ENCODE results near the gene FAM81B.

FAM81B gene

GRCh38 chr5:95486191-95486590 is 95.0 kb downstream of the FAM81B start:
- H3K27ac ChIP-seq (ENCODE audit: extremely low read depth, low read depth, low read length), result no peak overlapping the region
- CTCF ChIA-PET, result interaction anchor here (0.6 kb wide), 1 partner anchor 384 kb away, joined by 3 read pairs; no protein-coding TSS in a partner anchor
- no peaks in the 10 kb centered on the region for H3K9me3 ChIP-seq (ENCODE audit: control insufficient read depth, insufficient read depth, low read depth, low read length)
- POLR2A ChIA-PET, result no interaction called here
- no peak overlapping the region for H3K4me3 ChIP-seq (ENCODE audit: low read depth, low read length)
- no peaks in the 10 kb centered on the region for H3K4me1 ChIP-seq (ENCODE audit: control insufficient read depth, insufficient read depth, low read length)
- no peak for TF ChIP-seq ZNF660 (tag by site-specific recombination; IDR thresholded peaks at IDR 0.05)
- no peak for TF ChIP-seq MEIS1 (CRISPR knock-in tag; IDR thresholded peaks at IDR 0.05; ENCODE audit: borderline replicate concordance)
- TF ChIP-seq ZBTB48 (tag by site-specific recombination; IDR thresholded peaks at IDR 0.05), result no peak
- no peak for TF ChIP-seq ZNF404 (tag by site-specific recombination; IDR thresholded peaks at IDR 0.05)
- TF ChIP-seq ZNF335 (tag by site-specific recombination; conservative IDR thresholded peaks at IDR 0.05), result no peak
- peaks cover 39 to 86% of the 10 kb centered on the region in 2 experiments for H3K36me3 ChIP-seq (ENCODE audit: control insufficient read depth in 2 of 2, insufficient read depth in 1 of 2, low read length in 2 of 2)

GRCh38 chr5:95487880-95488279 is 96.7 kb downstream of the FAM81B start:
- ChIA-PET POLR2A (no interaction called here), CTCF (no interaction called here)
- Histone ChIP-seq H3K4me1 (ENCODE audit: control insufficient read depth, insufficient read depth, low read length) (no peaks in the 10 kb centered on the region), H3K36me3 (ENCODE audit: control insufficient read depth in 2 of 2, insufficient read depth in 1 of 2, low read length in 2 of 2) (peaks cover 25 to 77% of the 10 kb centered on the region in 2 experiments), H3K9me3 (ENCODE audit: control insufficient read depth, insufficient read depth, low read depth, low read length) (no peaks in the 10 kb centered on the region), H3K27ac (ENCODE audit: extremely low read depth, low read depth, low read length) (no peak overlapping the region), H3K4me3 (ENCODE audit: low read depth, low read length) (no peak overlapping the region)
- TF ChIP-seq ZNF473 (tag by site-specific recombination; IDR thresholded peaks at IDR 0.05), result no peak
- no peak for TF ChIP-seq MZF1 (tag by site-specific recombination; IDR thresholded peaks at IDR 0.05; ENCODE audit: borderline replicate concordance)
- TF ChIP-seq ZNF248 (tag by site-specific recombination; IDR thresholded peaks at IDR 0.05), result no peak
- TF ChIP-seq ZBTB48 (tag by site-specific recombination; IDR thresholded peaks at IDR 0.05), result no peak
- TF ChIP-seq ZNF701 (tag by site-specific recombination; IDR thresholded peaks at IDR 0.05), result no peak
- TF ChIP-seq ZNF639 (tag by site-specific recombination; IDR thresholded peaks at IDR 0.05), result no peak
- TF ChIP-seq ZNF114 (tag by site-specific recombination; IDR thresholded peaks at IDR 0.05), result no peak
- TF ChIP-seq ZNF202 (tag by site-specific recombination; IDR thresholded peaks at IDR 0.05; ENCODE audit: borderline replicate concordance), result no peak
- no peak for TF ChIP-seq ZNF785 (tag by site-specific recombination; IDR thresholded peaks at IDR 0.05)
- no peak for TF ChIP-seq ZNF2 (tag by site-specific recombination; IDR thresholded peaks at IDR 0.05)
- TF ChIP-seq ZNF148 (tag by site-specific recombination; IDR thresholded peaks at IDR 0.05; ENCODE audit: borderline replicate concordance), result no peak
- no peak for TF ChIP-seq ZNF548 (tag by site-specific recombination; IDR thresholded peaks at IDR 0.05)
- TF ChIP-seq ZNF10 (tag by site-specific recombination; IDR thresholded peaks at IDR 0.05), result no peak
- no peak for TF ChIP-seq HOXA7 (CRISPR knock-in tag; IDR thresholded peaks at IDR 0.05; ENCODE audit: borderline replicate concordance)
- no peak for TF ChIP-seq ZNF707 (tag by site-specific recombination; IDR thresholded peaks at IDR 0.05)
- TF ChIP-seq GLI2 (tag by site-specific recombination; IDR thresholded peaks at IDR 0.05; ENCODE audit: borderline replicate concordance, low read depth), result no peak
- TF ChIP-seq ZBTB7A (tag by site-specific recombination; IDR thresholded peaks at IDR 0.05; ENCODE audit: low read depth), result no peak

All from HEK293 (cell line).